GM18508 (cell line): ENCODE results near the gene IVL.

Experiments
- ATAC-seq: cut with Tn5 transposase; IDR thresholded peaks from one replicate; pipeline ENCODE4 v1.9.1; 2021; ENCODE audit warnings: moderate number of reproducible peaks; ENCODE audit not compliant: insufficient read depth, unreplicated experiment

Gene IVL

GRCh38 chr1:152942161-152942560 lies 33.8 kb downstream of the IVL start:
- ATAC-seq = no peak

DNA sequence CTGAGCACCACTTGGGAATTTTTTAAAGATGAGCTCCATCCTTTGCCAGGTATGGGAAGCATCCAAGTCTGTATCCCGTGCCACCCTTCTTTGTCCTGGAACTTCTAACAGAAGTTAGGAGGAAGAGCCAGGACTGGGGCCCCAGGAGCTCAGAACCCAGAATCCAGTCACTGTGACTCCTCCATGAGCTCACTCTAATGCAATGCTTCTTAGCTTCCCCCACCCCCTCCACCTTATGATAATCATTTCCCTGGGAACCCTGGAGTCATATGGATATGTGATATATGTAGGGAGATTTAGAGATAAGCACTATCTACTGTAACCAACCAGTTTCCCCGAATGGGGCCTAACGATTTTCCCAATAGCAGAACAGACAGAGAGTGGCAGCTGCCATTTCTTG lies 37.9 kb downstream of the IVL start:
- no peak for ATAC-seq

DNA sequence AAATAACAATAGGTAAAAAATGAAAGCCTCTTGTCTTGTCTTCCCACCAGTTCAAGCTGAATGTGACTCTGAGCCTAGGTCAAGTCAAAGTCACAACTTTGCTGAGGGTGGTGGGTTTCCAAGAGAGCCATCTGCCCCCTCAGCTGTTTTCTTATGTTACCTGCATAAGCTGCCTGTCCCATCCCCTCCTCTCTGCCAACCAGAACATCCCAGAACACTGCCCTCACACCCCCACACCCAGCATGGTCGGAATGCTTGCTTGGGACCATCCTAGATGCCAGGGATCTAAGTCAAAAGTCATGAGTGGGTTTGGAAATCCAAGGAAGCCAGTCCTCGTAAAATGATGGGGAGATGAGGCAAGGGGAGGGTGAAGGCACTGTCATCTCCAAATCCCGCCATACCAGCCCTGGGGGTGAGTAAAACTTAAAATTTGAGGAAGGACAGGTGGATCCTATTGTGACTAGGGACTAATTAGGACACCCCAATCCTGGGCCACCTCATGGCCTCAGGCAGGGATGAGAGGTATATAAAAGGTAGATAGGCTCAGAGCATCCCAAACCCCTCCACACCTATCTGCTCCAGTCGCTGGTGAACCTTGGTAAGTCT lies 38.4 kb downstream of the IVL start, which contains the start of gene SPRR5:
SPRR5 (plus strand) TSS at position 556 of the 606 bp plus-strand sequence. CDS start 1,349 bp downstream, outside the sequence.
- ATAC-seq = no peak

GRCh38 chr1:152951711-152952110 lies 43.4 kb downstream of the IVL start:
- no peak for ATAC-seq

GRCh38 chr1:152953761-152954160 lies 45.4 kb downstream of the IVL start:
- no peak for ATAC-seq

DNA sequence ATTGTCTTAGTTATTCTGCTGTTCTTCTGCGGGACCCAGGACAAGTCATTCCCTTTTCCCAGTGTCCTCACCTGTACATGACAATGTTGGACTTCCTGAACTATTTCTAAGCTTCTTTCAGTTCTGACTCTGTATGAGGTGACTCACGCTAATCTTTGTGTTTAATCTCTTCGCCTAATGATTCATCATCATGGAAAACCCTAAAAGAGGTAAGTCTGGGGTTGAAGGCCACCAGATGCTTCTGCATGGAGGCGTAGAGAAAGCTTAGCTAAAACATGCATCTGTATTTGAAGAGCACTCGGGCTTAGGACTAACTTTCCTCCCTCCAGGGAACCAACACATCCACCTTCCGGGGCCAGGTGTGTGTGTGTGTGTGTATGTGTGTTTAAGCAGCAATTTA lies 46.1 kb downstream of the IVL start:
- no peak for ATAC-seq

DNA sequence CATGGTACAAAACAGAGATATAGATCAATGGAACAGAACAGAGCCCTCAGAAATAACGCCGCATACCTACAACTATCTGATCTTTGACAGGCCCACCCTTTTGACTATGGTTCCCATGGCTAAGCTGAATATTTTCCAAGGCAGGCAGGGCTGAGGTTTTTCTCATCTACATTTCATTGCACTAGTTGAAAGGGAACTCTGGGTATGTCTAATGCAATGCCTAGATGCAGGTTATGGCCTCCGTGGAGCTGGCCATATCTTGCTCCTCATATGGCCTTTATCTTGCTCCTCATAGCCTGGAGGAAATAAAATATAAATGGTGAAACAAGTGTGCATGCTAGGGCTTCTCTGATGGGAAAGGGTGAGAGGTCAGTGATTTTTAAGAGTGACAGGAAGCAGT lies 49.2 kb downstream of the IVL start:
- no peak for ATAC-seq

DNA sequence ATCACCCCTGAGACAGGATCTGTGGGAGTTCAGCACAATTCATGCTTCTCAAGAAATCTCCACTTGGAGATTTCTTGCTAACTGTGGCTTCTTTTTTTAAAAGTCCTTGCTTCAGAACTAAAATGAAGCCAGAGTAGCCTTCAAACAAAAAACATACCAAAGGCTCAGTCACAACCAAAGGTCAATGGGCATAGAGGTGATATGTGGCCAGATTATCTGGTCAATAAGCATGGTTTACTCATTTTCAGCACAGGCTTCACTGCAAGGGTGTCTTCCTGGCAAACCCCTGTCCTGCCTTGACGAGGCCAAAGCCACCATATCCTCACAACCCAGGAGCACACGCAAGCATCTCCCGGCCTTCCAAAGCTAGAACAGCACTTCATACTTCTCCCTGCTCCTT lies 50.9 kb downstream of the IVL start:
- ATAC-seq = no peak

- ATAC-seq = no peak
Observed at GRCh38 chr1:152959801-152960451, 51.6 kb downstream of the IVL start.

- no peak for ATAC-seq
Observed at GRCh38 chr1:152960452-152961044, 52.2 kb downstream of the IVL start.
